GM12873 (cell line): ENCODE results near the gene FIBP.

Experiments
- TF ChIP-seq, protein P1 (sequence below): IDR thresholded peaks from 2 replicates; pipeline ENCODE4 v1.5.1; 2012; ENCODE audit warnings: low read depth, mild to moderate bottlenecking, moderate library complexity, low read length, control low read depth; ENCODE audit not compliant: insufficient read depth; ENCODE audit errors: missing control alignments

The FIBP gene

GRCh38 chr11:65888163-65888814 lies at the start of gene FIBP:
Gene FIBP, minus strand, starts transcription at chr11:65888471. Its CDS starts 53 bp downstream, at chr11:65888418.
- TF ChIP-seq, protein P1, sequence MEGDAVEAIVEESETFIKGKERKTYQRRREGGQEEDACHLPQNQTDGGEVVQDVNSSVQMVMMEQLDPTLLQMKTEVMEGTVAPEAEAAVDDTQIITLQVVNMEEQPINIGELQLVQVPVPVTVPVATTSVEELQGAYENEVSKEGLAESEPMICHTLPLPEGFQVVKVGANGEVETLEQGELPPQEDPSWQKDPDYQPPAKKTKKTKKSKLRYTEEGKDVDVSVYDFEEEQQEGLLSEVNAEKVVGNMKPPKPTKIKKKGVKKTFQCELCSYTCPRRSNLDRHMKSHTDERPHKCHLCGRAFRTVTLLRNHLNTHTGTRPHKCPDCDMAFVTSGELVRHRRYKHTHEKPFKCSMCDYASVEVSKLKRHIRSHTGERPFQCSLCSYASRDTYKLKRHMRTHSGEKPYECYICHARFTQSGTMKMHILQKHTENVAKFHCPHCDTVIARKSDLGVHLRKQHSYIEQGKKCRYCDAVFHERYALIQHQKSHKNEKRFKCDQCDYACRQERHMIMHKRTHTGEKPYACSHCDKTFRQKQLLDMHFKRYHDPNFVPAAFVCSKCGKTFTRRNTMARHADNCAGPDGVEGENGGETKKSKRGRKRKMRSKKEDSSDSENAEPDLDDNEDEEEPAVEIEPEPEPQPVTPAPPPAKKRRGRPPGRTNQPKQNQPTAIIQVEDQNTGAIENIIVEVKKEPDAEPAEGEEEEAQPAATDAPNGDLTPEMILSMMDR, result peak; percentile 79

DNA sequence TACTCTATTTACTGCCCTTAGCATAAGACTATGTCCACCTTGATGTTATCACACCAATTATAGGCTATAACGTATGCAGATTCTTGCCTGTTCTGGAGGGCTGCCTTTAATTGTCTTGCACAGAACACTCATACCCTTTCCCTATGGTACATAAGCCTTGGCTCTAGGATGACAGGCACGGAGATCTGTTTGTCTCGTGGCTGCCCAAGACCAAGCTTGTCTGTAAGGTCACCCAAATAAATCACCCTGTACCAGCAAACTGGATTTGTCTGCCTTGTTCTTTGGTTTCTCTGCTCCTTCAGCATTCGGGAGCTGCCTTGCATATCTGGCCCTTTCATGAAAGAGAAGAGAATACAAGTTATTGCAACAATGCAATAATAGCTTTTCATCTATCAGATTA lies 49.5 kb upstream of the FIBP start:
- TF ChIP-seq, protein P1, result no peak

DNA sequence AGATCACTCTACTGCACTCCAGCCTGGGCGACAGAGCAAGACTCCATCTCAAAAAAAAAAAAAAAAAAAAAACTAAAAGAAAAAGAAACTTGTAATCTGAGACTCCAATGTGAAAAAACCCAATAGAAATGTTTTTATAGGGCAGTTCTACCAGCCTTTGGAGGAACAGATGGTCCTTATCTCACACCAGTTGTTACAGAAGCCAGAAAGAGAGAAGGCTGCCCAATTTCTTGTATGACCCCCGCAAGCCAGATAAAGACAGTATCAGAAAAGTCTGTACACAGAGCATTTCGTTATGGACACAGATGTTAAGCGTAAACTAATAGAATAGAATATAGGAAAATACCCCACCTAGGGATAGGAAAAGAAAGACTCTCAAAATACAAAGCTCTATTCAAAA lies 45.7 kb upstream of the FIBP start:
- TF ChIP-seq, protein P1, result no peak

- TF ChIP-seq, protein P1, result peak; percentile 13
Observed at GRCh38 chr11:65932558-65932919, 44.3 kb upstream of the FIBP start.

- TF ChIP-seq, protein P1, result no peak
Observed at GRCh38 chr11:65931773-65932557, 43.7 kb upstream of the FIBP start.

DNA sequence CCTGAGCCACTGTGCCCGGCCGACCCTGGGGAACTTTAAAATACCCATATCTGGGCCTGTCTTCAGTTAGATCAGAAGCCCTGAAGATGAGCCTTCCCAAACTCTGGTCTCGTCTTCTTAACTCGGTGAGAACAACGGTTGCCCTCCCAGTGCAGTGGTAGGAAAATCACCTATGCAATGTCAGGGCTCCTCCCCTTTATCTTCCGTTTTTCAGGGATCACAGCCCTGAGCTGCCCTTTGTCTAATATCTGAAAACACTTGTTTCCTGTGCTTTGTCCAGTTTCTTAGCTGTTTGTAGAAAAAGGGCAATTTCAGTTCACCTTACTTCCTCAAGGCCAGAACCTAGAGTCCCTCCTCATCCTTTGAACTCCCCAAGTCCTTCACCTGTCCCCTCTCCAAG lies 40.4 kb upstream of the FIBP start:
- TF ChIP-seq, protein P1, result no peak

DNA sequence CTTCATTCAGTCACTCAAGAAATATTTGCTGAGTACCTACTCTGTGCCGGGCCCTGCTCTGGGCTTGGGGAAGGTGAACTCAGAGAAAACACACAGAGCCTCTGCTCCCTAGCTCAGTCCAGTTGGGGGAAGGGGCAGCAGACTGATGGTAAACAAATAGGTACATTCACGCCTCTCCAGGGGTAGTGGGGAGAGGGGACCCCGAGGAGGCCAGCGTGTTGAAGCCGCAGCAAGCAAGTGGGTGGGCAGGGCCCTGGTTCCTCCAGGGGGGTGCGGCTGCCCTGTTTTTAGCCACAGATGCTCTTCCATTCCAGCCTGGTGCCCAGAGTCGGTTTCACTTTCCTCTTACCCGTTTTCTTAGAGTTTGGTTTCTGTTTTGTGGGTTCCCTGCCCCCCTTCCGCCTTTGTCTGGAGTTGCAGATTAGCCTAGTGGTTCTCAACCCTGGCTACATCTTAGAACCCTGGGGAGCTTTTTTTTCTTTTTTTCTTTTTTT lies 39.7 kb upstream of the FIBP start:
- TF ChIP-seq, protein P1, result no peak
